SK-N-SH treated with all-trans-retinoic acid at 6 μM for 48 hours (cell line): ENCODE data around the gene APOL3.

ENCODE experiments used
- ARNTL ChIP-seq: fragments of 450-650 bp; formaldehyde crosslinking; IDR thresholded peaks from 2 replicates; pipeline ENCODE4 v1.5.0; 2020; ENCODE audit warnings: low read depth, mild to moderate bottlenecking, moderate library complexity, borderline replicate concordance
- OSR1 ChIP-seq: fragments of 250-450 bp; sonication (Bioruptor Pico); IDR thresholded peaks from 2 replicates; pipeline ENCODE4 v1.8.0; 2022; ENCODE audit warnings: moderate library complexity, mild to moderate bottlenecking, inconsistent platforms
- RARB ChIP-seq: fragments of 250-450 bp; sonication (Bioruptor Pico); IDR thresholded peaks from 2 replicates; pipeline ENCODE4 v1.8.0; 2021; ENCODE audit warnings: mild to moderate bottlenecking, moderate library complexity
- SNAI2 ChIP-seq: fragments of 250-450 bp; sonication (Bioruptor Pico); IDR thresholded peaks from 2 replicates; pipeline ENCODE4 v1.5.0; 2020; ENCODE audit warnings: mild to moderate bottlenecking, moderate library complexity
- ZC3H10 ChIP-seq: fragments of 250-450 bp; sonication (Bioruptor Pico); IDR thresholded peaks from 2 replicates; pipeline ENCODE4 v1.5.1; 2021; ENCODE audit warnings: mild to moderate bottlenecking, moderate library complexity
- ZFP30 ChIP-seq: fragments of 450-650 bp; formaldehyde crosslinking; IDR thresholded peaks from 2 replicates; pipeline ENCODE4 v1.5.0; 2022; ENCODE audit warnings: mild to moderate bottlenecking, moderate library complexity
- ZNF70 ChIP-seq: fragments of 450-650 bp; formaldehyde crosslinking; IDR thresholded peaks from 2 replicates; pipeline ENCODE4 v1.5.0; 2020; ENCODE audit warnings: mild to moderate bottlenecking, moderate library complexity
- ZNF8 ChIP-seq: fragments of 450-650 bp; formaldehyde crosslinking; IDR thresholded peaks from 2 replicates; pipeline ENCODE4 v1.5.0; 2020; ENCODE audit warnings: mild to moderate bottlenecking, moderate library complexity
- TF ChIP-seq, protein P1 (sequence below): fragments of 250-450 bp; sonication (Bioruptor Pico); IDR thresholded peaks from 2 replicates; pipeline ENCODE4 v1.8.0; 2020; ENCODE audit warnings: mild to moderate bottlenecking, moderate library complexity, borderline replicate concordance

DNA sequence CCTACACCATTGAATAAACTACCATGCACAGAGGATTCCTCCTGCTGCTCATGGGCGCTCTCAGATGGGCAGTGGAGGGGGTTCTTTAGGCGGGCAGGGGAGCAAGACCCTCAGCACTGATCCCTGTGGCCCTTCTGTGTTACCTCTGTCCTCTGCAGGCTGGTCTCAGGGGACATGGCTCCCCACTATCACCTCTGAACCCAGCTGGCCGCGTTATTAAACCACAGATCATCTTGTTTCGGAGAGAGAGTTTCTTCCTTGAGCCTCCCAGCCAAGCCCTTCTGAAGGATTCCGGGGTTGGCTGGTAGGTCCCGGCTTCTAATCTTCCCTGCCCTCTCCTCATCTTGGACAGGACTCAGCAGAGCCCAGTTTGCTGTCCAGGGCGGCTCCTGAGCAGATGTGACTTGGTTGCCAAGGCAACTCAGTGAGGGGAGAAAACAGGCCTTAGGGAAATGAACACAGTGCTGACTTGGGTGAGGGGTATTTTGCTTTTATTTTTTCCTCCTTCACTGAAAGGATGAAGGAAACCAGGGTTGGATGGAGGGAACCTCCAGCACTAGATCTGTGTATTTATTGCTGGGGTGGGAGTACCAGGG lies 13.3 kb downstream of the APOL3 start:
- TF ChIP-seq ZFP30 (CRISPR knock-in tag): no peak
- no peak for TF ChIP-seq RARB (CRISPR knock-in tag)
- TF ChIP-seq ZNF8 (CRISPR knock-in tag): no peak
- TF ChIP-seq OSR1 (CRISPR knock-in tag): no peak
- TF ChIP-seq, protein P1, sequence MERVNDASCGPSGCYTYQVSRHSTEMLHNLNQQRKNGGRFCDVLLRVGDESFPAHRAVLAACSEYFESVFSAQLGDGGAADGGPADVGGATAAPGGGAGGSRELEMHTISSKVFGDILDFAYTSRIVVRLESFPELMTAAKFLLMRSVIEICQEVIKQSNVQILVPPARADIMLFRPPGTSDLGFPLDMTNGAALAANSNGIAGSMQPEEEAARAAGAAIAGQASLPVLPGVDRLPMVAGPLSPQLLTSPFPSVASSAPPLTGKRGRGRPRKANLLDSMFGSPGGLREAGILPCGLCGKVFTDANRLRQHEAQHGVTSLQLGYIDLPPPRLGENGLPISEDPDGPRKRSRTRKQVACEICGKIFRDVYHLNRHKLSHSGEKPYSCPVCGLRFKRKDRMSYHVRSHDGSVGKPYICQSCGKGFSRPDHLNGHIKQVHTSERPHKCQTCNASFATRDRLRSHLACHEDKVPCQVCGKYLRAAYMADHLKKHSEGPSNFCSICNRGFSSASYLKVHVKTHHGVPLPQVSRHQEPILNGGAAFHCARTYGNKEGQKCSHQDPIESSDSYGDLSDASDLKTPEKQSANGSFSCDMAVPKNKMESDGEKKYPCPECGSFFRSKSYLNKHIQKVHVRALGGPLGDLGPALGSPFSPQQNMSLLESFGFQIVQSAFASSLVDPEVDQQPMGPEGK: no peak
- no peak for TF ChIP-seq SNAI2
- no peak for TF ChIP-seq ARNTL (CRISPR knock-in tag)
- TF ChIP-seq ZNF70 (CRISPR knock-in tag): no peak
- TF ChIP-seq ZC3H10: no peak
